ENCODE measurements around the gene LONP2. TPM values are rescaled to one million over a fixed set of nuclear protein-coding genes. Genes with fewer than 3 reads are reported as not detected.
A peak's percentile ranks its signal among the peaks of the same experiment; 100 is the strongest.

The LONP2 gene
- total and polyA plus RNA-seq, 2 of the 13 experiments (the other 11 are each of a cell fraction or from before 2014, with no cell fraction given) = 39.2 to 63.3 TPM

DNA sequence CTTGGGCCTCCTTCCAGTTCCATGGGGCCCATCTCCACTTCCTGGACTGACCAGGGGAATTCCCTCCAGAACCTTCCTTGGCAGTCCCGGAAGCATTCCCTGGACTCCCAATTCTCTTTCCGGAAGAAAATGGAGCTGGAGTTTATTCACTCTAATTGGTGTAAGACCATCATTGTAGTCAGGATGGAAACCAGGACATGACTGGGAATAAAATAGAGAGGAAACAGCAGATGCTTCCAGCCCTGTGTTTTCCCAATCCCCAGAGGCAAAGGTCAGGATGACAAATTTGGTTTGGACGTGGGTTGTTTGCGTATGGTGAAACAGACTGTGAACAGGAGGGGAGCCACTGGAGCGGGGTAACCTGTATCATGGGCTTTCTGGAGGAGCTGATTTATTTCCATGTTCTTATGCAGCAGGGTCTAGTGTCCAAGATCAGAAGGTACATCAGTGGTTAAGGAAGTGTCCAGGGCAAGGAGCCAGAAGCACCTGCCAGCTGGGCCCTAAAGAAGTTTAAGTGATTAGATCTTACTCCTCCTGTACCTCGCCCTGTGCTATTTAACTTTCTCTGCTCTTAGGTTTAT lies 8.5 kb upstream of the LONP2 start (continued):
- TF ChIP-seq RBAK (CRISPR knock-in tag; IDR thresholded peaks at IDR 0.05) = 0 out of 2 replicates have a peak, but pooled peaks have one; percentile 53
- no peak for TF ChIP-seq ZFYVE20 (CRISPR knock-in tag; IDR thresholded peaks at IDR 0.05; ENCODE audit: borderline replicate concordance, low read depth)
- no peak for TF ChIP-seq ZNF367 (CRISPR knock-in tag; IDR thresholded peaks at IDR 0.05; ENCODE audit: borderline replicate concordance)
- no peak for TF ChIP-seq ZNF530 (CRISPR knock-in tag; IDR thresholded peaks at IDR 0.05; ENCODE audit: low read depth)
- TF ChIP-seq, protein P1, sequence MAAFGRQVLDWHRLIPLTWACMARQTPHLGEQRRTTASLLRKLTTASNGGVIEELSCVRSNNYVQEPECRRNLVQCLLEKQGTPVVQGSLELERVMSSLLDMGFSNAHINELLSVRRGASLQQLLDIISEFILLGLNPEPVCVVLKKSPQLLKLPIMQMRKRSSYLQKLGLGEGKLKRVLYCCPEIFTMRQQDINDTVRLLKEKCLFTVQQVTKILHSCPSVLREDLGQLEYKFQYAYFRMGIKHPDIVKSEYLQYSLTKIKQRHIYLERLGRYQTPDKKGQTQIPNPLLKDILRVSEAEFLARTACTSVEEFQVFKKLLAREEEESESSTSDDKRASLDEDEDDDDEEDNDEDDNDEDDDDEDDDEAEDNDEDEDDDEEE (CRISPR knock-in tag; IDR thresholded peaks at IDR 0.05) = no peak
- no peak for TF ChIP-seq ZNF160 (CRISPR knock-in tag; IDR thresholded peaks at IDR 0.05)
- TF ChIP-seq ZNF281 (CRISPR knock-in tag; IDR thresholded peaks at IDR 0.05; ENCODE audit: borderline replicate concordance) = no peak; the same call in 1 of the 2 replicates
- no peak for TF ChIP-seq MEIS1 (CRISPR knock-in tag; IDR thresholded peaks at IDR 0.05; ENCODE audit: borderline replicate concordance)
- TF ChIP-seq, protein P2, sequence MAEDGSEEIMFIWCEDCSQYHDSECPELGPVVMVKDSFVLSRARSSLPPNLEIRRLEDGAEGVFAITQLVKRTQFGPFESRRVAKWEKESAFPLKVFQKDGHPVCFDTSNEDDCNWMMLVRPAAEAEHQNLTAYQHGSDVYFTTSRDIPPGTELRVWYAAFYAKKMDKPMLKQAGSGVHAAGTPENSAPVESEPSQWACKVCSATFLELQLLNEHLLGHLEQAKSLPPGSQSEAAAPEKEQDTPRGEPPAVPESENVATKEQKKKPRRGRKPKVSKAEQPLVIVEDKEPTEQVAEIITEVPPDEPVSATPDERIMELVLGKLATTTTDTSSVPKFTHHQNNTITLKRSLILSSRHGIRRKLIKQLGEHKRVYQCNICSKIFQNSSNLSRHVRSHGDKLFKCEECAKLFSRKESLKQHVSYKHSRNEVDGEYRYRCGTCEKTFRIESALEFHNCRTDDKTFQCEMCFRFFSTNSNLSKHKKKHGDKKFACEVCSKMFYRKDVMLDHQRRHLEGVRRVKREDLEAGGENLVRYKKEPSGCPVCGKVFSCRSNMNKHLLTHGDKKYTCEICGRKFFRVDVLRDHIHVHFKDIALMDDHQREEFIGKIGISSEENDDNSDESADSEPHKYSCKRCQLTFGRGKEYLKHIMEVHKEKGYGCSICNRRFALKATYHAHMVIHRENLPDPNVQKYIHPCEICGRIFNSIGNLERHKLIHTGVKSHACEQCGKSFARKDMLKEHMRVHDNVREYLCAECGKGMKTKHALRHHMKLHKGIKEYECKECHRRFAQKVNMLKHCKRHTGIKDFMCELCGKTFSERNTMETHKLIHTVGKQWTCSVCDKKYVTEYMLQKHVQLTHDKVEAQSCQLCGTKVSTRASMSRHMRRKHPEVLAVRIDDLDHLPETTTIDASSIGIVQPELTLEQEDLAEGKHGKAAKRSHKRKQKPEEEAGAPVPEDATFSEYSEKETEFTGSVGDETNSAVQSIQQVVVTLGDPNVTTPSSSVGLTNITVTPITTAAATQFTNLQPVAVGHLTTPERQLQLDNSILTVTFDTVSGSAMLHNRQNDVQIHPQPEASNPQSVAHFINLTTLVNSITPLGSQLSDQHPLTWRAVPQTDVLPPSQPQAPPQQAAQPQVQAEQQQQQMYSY (CRISPR knock-in tag; IDR thresholded peaks at IDR 0.05) = 0 out of 2 replicates have a peak, but pooled peaks have one; percentile 22
- TF ChIP-seq MAF1 (CRISPR knock-in tag; IDR thresholded peaks at IDR 0.05; ENCODE audit: borderline replicate concordance) = no peak
- no peak for TF ChIP-seq ZNF720 (CRISPR knock-in tag; IDR thresholded peaks at IDR 0.05)
- TF ChIP-seq ZNF567 (CRISPR knock-in tag; IDR thresholded peaks at IDR 0.05; ENCODE audit: borderline replicate concordance) = no peak
- no peak for TF ChIP-seq ZUFSP (CRISPR knock-in tag; IDR thresholded peaks at IDR 0.05; ENCODE audit: borderline replicate concordance)
- TF ChIP-seq ZNF12 (CRISPR knock-in tag; IDR thresholded peaks at IDR 0.05) = no peak
- no peak for TF ChIP-seq MXD3 (CRISPR knock-in tag; IDR thresholded peaks at IDR 0.05)
- no peak for TF ChIP-seq ZNF746 (CRISPR knock-in tag; IDR thresholded peaks at IDR 0.05)
